Measurements from ENCODE around the gene ARHGAP31. TPM values are rescaled to one million over a fixed set of nuclear protein-coding genes. Genes with fewer than 3 reads are reported as not detected.
"Not testable (repeated sequence)": the region's sequence is repeated elsewhere in the genome, so short reads cannot be mapped to it uniquely, and the experiment has no call there.

The ARHGAP31 gene
- total RNA-seq, 2 donors from 2014 or later, result 6.5 to 8.9 TPM

- Histone ChIP-seq H3K27me3 (no peaks in the 10 kb centered on the region), H3K4me1 (no peaks in the 10 kb centered on the region), H3K36me3 (no peaks in the 10 kb centered on the region), H3K4me3 (no peak overlapping the region), H3K9ac (ENCODE audit: low read depth in 2 of 2, low read length in 2 of 2) (no peak overlapping the region), H3K9me3 (no peaks in the 10 kb centered on the region), H3K27ac (no peak overlapping the region)
- TF ChIP-seq CTCF (IDR thresholded peaks at IDR 0.05), result no peak
- intact Hi-C loops (cut with DNase I), result no loop called here
- DNase-seq, result no peak
These were observed 37.5 kb downstream of the ARHGAP31 start for GRCh38 chr3:119331661-119332060.

DNA sequence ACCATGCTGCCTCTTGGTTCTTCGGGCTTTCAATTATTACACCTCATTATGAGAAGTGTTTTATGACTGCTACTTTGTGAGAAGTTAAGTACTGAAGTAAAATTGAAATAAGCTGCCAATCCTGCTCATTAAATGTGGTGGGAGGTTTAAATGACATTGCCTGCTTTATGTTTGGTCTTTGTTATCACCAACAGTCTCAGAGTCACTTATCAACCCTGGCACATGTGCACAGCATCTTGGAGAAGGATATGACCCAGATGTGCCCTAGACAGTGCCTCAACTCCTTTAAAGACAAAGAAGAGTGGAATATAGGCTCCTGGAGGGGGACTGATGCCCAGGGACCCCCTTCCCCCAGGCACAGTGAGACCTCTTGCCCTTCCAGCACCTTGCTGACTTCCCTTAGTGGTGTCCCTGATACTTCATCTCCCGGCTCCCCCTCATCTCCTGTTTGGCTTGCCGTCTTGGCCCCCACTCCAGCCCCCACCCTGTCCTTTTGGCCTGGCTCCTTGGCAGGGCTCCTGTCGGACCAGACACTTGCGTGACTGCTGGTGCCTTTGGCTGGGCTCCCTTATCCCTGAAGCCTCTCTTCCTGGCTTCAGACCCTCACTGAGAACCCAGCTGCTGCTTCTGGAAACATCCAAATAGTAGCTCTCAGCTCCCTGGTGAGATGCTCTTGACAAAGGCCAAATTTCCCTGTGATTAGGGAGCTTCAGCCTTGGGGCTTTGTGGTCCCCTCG, 39.8 kb downstream of the ARHGAP31 start:
- TF ChIP-seq CTCF (IDR thresholded peaks at IDR 0.05), result no peak
- Histone ChIP-seq H3K9me3 (no peaks in the 10 kb centered on the region), H3K4me3 (no peak overlapping the region), H3K9ac (ENCODE audit: low read depth in 2 of 2, low read length in 2 of 2) (no peak overlapping the region), H3K36me3 (no peaks in the 10 kb centered on the region), H3K4me1 (no peaks in the 10 kb centered on the region), H3K27me3 (no peaks in the 10 kb centered on the region), H3K27ac (no peak overlapping the region)
- no peak for DNase-seq
- intact Hi-C loops (cut with DNase I), result no loop called here

- DNase-seq, result no peak
- Histone ChIP-seq H3K27ac (no peak overlapping the region), H3K36me3 (no peaks in the 10 kb centered on the region), H3K9me3 (no peaks in the 10 kb centered on the region), H3K9ac (ENCODE audit: low read depth in 2 of 2, low read length in 2 of 2) (no peak overlapping the region), H3K4me1 (no peaks in the 10 kb centered on the region), H3K27me3 (no peaks in the 10 kb centered on the region), H3K4me3 (no peak overlapping the region)
- no peak for TF ChIP-seq CTCF (IDR thresholded peaks at IDR 0.05)
- intact Hi-C loops (cut with DNase I), result no loop called here
These were observed 42.6 kb downstream of the ARHGAP31 start for GRCh38 chr3:119336823-119337222.

DNA sequence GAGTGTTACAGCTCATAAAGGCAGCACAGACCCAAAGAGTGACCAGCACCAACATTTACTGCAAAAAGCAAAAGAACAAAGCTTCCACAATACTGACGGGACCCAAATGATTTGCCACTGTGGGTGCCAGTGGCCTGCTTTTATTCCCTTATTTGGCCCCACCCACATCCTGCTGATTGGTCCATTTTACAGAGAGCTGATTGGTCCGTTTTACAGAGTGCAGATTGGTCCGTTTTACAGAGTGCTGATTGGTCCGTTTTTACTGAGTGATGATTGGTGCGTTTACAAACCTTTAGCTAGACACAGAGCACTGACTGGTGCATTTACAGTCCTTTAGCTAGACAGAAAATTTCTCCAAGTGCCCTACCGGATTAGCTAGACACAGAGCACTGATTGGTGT, 43.2 kb downstream of the ARHGAP31 start:
- H3K9ac ChIP-seq (ENCODE audit: low read depth in 2 of 2, low read length in 2 of 2); H3K27me3 ChIP-seq; H3K27ac ChIP-seq; H3K36me3 ChIP-seq; H3K9me3 ChIP-seq; H3K4me1 ChIP-seq; intact Hi-C loops (cut with DNase I); H3K4me3 ChIP-seq; DNase-seq: not testable (repeated sequence)

GRCh38 chr3:119338754-119339153, 44.6 kb downstream of the ARHGAP31 start:
- Histone ChIP-seq H3K9ac (ENCODE audit: low read depth in 2 of 2, low read length in 2 of 2) (no peak overlapping the region), H3K4me3 (no peak overlapping the region), H3K4me1 (no peaks in the 10 kb centered on the region), H3K27me3 (no peaks in the 10 kb centered on the region), H3K36me3 (no peaks in the 10 kb centered on the region), H3K27ac (no peak overlapping the region), H3K9me3 (no peaks in the 10 kb centered on the region)
- intact Hi-C loops (cut with DNase I), result no loop called here
- DNase-seq, result no peak
- no peak for TF ChIP-seq CTCF (IDR thresholded peaks at IDR 0.05)

- DNase-seq, result no peak
- TF ChIP-seq CTCF (IDR thresholded peaks at IDR 0.05), result no peak
- Histone ChIP-seq H3K4me3 (no peak overlapping the region), H3K27ac (no peak overlapping the region), H3K36me3 (no peaks in the 10 kb centered on the region), H3K4me1 (no peaks in the 10 kb centered on the region), H3K9me3 (no peaks in the 10 kb centered on the region), H3K9ac (ENCODE audit: low read depth in 2 of 2, low read length in 2 of 2) (no peak overlapping the region), H3K27me3 (no peaks in the 10 kb centered on the region)
- intact Hi-C loops (cut with DNase I), result no loop called here
These were observed 45.8 kb downstream of the ARHGAP31 start for GRCh38 chr3:119340014-119340413.

All from colonic mucosa (tissue), 4 donors.